Smooth muscle cell (in vitro differentiated cells): ENCODE results near the gene KRR1. TPM values are rescaled to one million over a fixed set of nuclear protein-coding genes. Genes with fewer than 3 reads are reported as not detected.
"Not testable (repeated sequence)": the region's sequence is repeated elsewhere in the genome, so short reads cannot be mapped to it uniquely, and the experiment has no call there.

Experiments
- DNase-seq: peaks from one replicate; lab custom pipeline; 2025; ENCODE audit not compliant: unreplicated experiment; lab: John Stamatoyannopoulos, UW
- H2AFZ ChIP-seq: fragments of 200-600 bp; sonication (generic); 2 replicates; pipeline ENCODE4 v1.6.0; 2016; ENCODE audit warnings: antibody characterized with exemption, low read depth, mild to moderate bottlenecking
- H3F3A ChIP-seq: fragments of 200-600 bp; sonication (generic); 2 replicates; pipeline ENCODE4 v1.6.0; 2017; ENCODE audit warnings: antibody characterized with exemption, low read depth
- H3K27ac ChIP-seq: fragments of 200-600 bp; sonication (generic); 2 replicates; pipeline ENCODE4 v1.5.1; 2016; ENCODE audit warnings: low read depth, mild to moderate bottlenecking
- H3K27me3 ChIP-seq: fragments of 200-600 bp; sonication (generic); 2 replicates; pipeline ENCODE4 v1.6.1; 2016; ENCODE audit warnings: low read depth, mild to moderate bottlenecking
- H3K36me3 ChIP-seq: fragments of 200-600 bp; sonication (generic); 2 replicates; pipeline ENCODE4 v1.5.1; 2016; ENCODE audit warnings: low read depth
- H3K4me1 ChIP-seq: fragments of 200-600 bp; sonication (generic); 2 replicates; pipeline ENCODE4 v1.5.1; 2016; ENCODE audit warnings: low read depth
- H3K4me2 ChIP-seq: fragments of 200-600 bp; sonication (generic); 2 replicates; pipeline ENCODE4 v1.6.0; 2016; ENCODE audit warnings: mild to moderate bottlenecking
- H3K4me3 ChIP-seq: fragments of 200-600 bp; sonication (generic); 2 replicates; pipeline ENCODE4 v1.5.1; 2016; ENCODE audit warnings: mild to moderate bottlenecking
- H3K79me2 ChIP-seq: fragments of 200-600 bp; sonication (generic); 2 replicates; pipeline ENCODE4 v1.6.0; 2016; ENCODE audit warnings: low read depth, mild to moderate bottlenecking
- H3K9ac ChIP-seq: fragments of 200-600 bp; sonication (generic); 2 replicates; pipeline ENCODE4 v1.6.0; 2016; ENCODE audit warnings: low read depth
- H3K9me3 ChIP-seq: fragments of 200-600 bp; sonication (generic); replicated peaks from 2 replicates; pipeline ENCODE4 v1.5.1; 2016; ENCODE audit warnings: low read depth
- H4K20me1 ChIP-seq: fragments of 200-600 bp; sonication (generic); 2 replicates; pipeline ENCODE4 v1.6.0; 2016; ENCODE audit warnings: low read depth
- WGBS: methylation state at CpG from one replicate; pipeline ENCODE4 v1.1.7; 2016; ENCODE audit warnings: low lambda C conversion rate; 5-methylcytosine and 5-hydroxymethylcytosine counted together
- polyA plus RNA-seq: library from polyadenylated mRNA; unstranded; fragments of >200 nt; fragmentation: Nextera tagmentation; extraction: Ambion mirVana; gene quantifications from 2 replicates; pipeline ENCODE4 v1.2.1, GENCODE V29; 2016
- total RNA-seq: library from RNA; depleted of rRNA; stranded (reverse); fragments of >200 nt; gene quantifications from 2 replicates; pipeline ENCODE4 v1.2.3, GENCODE V29; 2014
- TF ChIP-seq, protein P1 (sequence below): fragments of 200-600 bp; sonication (generic); IDR thresholded peaks from 2 replicates; pipeline ENCODE4 v1.5.1; 2017; ENCODE audit warnings: borderline replicate concordance, mild to moderate bottlenecking, antibody characterized with exemption; ENCODE audit not compliant: insufficient read depth, poor library complexity, severe bottlenecking

The KRR1 gene
- total and polyA plus RNA-seq, 2 experiments from 2014 or later, result 26.2 to 48.9 TPM

DNA sequence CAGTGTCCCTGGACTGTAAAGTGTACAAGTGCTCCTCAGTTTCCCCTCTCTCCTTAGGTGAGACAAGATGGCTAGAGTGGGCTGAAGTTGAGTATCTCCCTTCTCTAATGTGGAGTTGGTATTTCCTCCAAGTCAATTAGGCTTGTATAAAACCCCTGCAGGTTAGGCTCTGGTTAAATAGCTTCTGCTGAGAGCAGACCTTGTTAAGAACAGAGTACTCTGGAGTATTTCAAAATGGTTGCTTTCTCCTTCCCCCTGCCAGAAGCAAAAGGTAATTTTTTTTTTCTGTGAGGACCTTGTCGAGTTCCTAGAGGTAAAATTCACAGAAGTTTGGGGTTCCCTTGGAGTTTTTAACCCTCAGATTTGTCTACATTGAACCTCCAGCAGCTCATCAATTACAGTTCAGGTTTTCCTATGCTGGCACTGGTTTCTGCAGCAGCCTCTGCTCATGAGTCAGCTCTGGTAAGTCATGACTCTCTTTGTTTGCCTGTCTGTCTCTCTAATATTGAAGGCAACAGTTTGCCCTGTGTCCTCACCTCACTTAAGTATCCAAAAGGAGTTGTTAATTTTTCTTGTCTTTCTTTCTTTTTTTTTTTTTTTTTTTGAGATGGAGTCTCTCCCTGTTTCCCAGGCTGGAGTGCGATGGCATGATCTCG is 58.6 kb downstream of the KRR1 start:
- WGBS, result 86% methylated on average over 2 of the region's 3 CpGs
- Histone ChIP-seq H2AFZ (no peak overlapping the region), H3K9ac (no peak overlapping the region)

DNA sequence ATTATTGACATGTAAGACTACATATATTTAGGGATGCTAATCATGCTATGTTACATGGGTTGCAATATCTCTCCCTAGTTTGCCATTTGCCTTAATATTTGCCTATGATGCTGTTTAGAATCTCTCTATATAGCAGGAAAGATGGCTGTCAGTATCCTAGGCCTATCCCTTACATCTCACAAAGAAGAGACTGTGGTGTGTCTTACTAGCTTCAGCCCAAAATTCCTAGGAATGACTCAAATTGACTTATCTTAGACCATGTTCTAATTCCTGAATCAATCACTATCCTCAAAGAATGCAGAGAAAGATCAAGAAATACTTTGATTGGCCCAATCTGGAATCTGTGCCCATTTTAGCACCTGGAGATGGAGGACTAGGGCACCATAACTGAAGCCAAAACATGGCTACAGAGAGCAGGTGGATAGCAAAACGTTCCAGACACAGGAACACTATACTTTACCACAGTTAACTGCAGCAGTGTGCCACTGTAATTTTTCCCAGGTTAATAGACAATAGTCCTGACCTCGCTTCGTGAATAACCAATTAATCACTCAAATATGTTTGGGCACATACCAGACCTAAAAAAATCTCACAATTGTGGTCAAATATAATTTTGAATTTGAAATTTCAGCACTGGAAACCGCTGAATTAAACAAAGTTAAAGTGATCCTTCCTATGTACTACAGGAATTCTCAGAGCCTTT is 63.6 kb downstream of the KRR1 start:
- Histone ChIP-seq H3K27me3 (no peaks in the 10 kb centered on the region), H3K27ac (no peak overlapping the region), H3K4me1 (no peaks in the 10 kb centered on the region), H3K9ac (no peak overlapping the region), H3F3A (no peaks in the 10 kb centered on the region), H2AFZ (no peak overlapping the region), H3K4me2 (no peak overlapping the region), H3K79me2 (no peaks in the 10 kb centered on the region), H3K9me3 (no peaks in the 10 kb centered on the region), H3K36me3 (no peaks in the 10 kb centered on the region), H4K20me1 (no peaks in the 10 kb centered on the region), H3K4me3 (no peak overlapping the region)
- 85% methylated on average over 4 of the region's 4 CpGs for WGBS
- DNase-seq, result no peak
- TF ChIP-seq, protein P1, sequence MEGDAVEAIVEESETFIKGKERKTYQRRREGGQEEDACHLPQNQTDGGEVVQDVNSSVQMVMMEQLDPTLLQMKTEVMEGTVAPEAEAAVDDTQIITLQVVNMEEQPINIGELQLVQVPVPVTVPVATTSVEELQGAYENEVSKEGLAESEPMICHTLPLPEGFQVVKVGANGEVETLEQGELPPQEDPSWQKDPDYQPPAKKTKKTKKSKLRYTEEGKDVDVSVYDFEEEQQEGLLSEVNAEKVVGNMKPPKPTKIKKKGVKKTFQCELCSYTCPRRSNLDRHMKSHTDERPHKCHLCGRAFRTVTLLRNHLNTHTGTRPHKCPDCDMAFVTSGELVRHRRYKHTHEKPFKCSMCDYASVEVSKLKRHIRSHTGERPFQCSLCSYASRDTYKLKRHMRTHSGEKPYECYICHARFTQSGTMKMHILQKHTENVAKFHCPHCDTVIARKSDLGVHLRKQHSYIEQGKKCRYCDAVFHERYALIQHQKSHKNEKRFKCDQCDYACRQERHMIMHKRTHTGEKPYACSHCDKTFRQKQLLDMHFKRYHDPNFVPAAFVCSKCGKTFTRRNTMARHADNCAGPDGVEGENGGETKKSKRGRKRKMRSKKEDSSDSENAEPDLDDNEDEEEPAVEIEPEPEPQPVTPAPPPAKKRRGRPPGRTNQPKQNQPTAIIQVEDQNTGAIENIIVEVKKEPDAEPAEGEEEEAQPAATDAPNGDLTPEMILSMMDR, result no peak

More for the DNA sequence above, 58.6 kb downstream of the KRR1 start:
- no peak overlapping the region for H3K4me2 ChIP-seq
- TF ChIP-seq, protein P1, result no peak
- no peak overlapping the region for H3K4me3 ChIP-seq
- no peak overlapping the region for H3K27ac ChIP-seq
- H3K4me1 ChIP-seq, result no peaks in the 10 kb centered on the region
- no peaks in the 10 kb centered on the region for H3K79me2 ChIP-seq
- DNase-seq, result no peak
- no peaks in the 10 kb centered on the region for H3K27me3 ChIP-seq
- H3K9me3 ChIP-seq, result no peaks in the 10 kb centered on the region
- H3F3A ChIP-seq, result no peaks in the 10 kb centered on the region
- H4K20me1 ChIP-seq, result no peaks in the 10 kb centered on the region
- H3K36me3 ChIP-seq, result no peaks in the 10 kb centered on the region

DNA sequence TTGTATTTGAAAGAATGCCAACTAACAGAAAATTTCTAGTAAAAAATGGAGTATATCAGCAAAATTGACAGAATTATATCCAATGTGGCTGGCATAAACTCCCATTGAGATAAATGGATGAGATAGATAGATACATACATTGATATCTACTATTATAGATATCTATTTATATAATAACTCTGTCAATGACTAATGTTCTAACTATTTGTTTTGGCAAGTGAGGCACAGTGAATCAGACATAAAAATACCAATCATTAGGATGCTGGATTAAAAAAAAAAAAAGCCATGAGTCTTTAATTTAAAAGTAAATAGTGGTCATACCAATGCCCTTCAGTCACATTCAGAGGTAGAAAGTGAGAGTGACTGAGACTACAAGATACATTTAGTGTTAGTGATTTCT is 64.6 kb downstream of the KRR1 start:
- H3K9me3 ChIP-seq, result no peaks in the 10 kb centered on the region
- DNase-seq, result no peak
- no peak overlapping the region for H2AFZ ChIP-seq
- H4K20me1 ChIP-seq, result no peaks in the 10 kb centered on the region
- H3F3A ChIP-seq, result no peaks in the 10 kb centered on the region
- no peaks in the 10 kb centered on the region for H3K36me3 ChIP-seq
- no peak overlapping the region for H3K9ac ChIP-seq
- H3K27ac ChIP-seq, result no peak overlapping the region
- H3K4me3 ChIP-seq, result no peak overlapping the region
- H3K4me1 ChIP-seq, result no peaks in the 10 kb centered on the region
- no peaks in the 10 kb centered on the region for H3K27me3 ChIP-seq
- no peaks in the 10 kb centered on the region for H3K79me2 ChIP-seq
- TF ChIP-seq, protein P1, result no peak
- H3K4me2 ChIP-seq, result no peak overlapping the region

DNA sequence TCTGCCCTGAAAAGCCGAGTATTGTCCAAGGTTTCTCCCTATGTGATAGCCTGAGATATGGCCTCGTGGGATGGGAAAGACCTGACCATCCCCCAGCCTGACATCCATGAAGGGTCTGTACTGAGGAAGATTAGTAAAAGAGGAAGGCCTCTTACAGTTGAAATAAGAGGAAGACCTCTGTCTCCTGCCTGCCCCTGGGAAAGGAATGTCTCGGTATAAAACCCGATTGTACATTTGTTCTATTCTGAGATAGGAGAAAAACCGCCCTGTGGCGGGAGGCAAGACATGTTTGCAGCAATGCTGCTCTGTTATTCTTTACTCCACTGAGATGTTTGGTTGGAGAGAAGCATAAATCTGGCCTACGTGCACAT is 66.3 kb downstream of the KRR1 start:
- not testable (repeated sequence) for H3K27ac ChIP-seq, H3K9ac ChIP-seq, H3K36me3 ChIP-seq, H3K4me2 ChIP-seq, H3K79me2 ChIP-seq, H3F3A ChIP-seq, H3K9me3 ChIP-seq, H3K4me1 ChIP-seq, H3K27me3 ChIP-seq, H4K20me1 ChIP-seq, DNase-seq, H3K4me3 ChIP-seq
- H2AFZ ChIP-seq, result peak overlapping the region; percentile 70
- 88% methylated on average over 7 of the region's 7 CpGs for WGBS
